LNCAP (cell line): ENCODE measurements around the gene SLC25A29.

Experiments used
- CTCF ChIP-seq: fragments of 450-650 bp; IDR thresholded peaks from 2 replicates; pipeline ENCODE4 v1.5.1; 2017; ENCODE audit warnings: mild to moderate bottlenecking

The SLC25A29 gene

GRCh38 chr14:100345711-100346110 is 39.5 kb upstream of the SLC25A29 start:
- no peak for TF ChIP-seq CTCF

GRCh38 chr14:100342195-100342594 is 36.0 kb upstream of the SLC25A29 start:
- TF ChIP-seq CTCF: no peak

- no peak for TF ChIP-seq CTCF
Measured at GRCh38 chr14:100341301-100342031, 35.2 kb upstream of the SLC25A29 start.

GRCh38 chr14:100340423-100340813 is 34.2 kb upstream of the SLC25A29 start:
- TF ChIP-seq CTCF: no peak

GRCh38 chr14:100339766-100340422 is 33.6 kb upstream of the SLC25A29 start:
- no peak for TF ChIP-seq CTCF

GRCh38 chr14:100336618-100337530 is 30.6 kb upstream of the SLC25A29 start:
- no peak for TF ChIP-seq CTCF

- TF ChIP-seq CTCF: no peak
Measured at GRCh38 chr14:100334904-100335303, 28.7 kb upstream of the SLC25A29 start.
